ENCODE data around the gene SNX2. TPM values are rescaled to one million over a fixed set of nuclear protein-coding genes. Genes with fewer than 3 reads are reported as not detected.
A peak's percentile ranks its signal among the peaks of the same experiment; 100 is the strongest.

SNX2 gene, protein sequence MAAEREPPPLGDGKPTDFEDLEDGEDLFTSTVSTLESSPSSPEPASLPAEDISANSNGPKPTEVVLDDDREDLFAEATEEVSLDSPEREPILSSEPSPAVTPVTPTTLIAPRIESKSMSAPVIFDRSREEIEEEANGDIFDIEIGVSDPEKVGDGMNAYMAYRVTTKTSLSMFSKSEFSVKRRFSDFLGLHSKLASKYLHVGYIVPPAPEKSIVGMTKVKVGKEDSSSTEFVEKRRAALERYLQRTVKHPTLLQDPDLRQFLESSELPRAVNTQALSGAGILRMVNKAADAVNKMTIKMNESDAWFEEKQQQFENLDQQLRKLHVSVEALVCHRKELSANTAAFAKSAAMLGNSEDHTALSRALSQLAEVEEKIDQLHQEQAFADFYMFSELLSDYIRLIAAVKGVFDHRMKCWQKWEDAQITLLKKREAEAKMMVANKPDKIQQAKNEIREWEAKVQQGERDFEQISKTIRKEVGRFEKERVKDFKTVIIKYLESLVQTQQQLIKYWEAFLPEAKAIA
- 100 to 1,000 TPM in 3 of 5 donors, 10 to 100 TPM in 2; 89.0 to 125 (median 111) TPM for polyA plus RNA-seq (ENCODE audit: insufficient read depth in 1 of 5, insufficient read length in 5 of 5, low replicate concordance in 1 of 5)
- long read RNA-seq, donor 1, transcript SNX2-201 (15 exons, 2,128 nt): major isoform, 27 of 59 reads
- long read RNA-seq, donor 1, partial matches to known transcripts: 12 of 59 reads
- long read RNA-seq, donor 1, other reads (novel, unspliced or antisense): 12 of 59 reads
- long read RNA-seq, donor 2, transcript SNX2-201 (15 exons, 2,128 nt): major isoform, 17 of 80 reads
- long read RNA-seq, donor 2, partial matches to known transcripts: 52 of 80 reads
- long read RNA-seq, donor 2, other reads (novel, unspliced or antisense): 8 of 80 reads
- long read RNA-seq, donor 3, transcript SNX2-201 (15 exons, 2,128 nt): major isoform, 21 of 109 reads
- long read RNA-seq, donor 3, partial matches to known transcripts: 85 of 109 reads
- long read RNA-seq, donor 3, other reads (novel, unspliced or antisense): 0 of 109 reads
- long read RNA-seq, donor 4, transcript SNX2-201 (15 exons, 2,128 nt): major isoform, 12 of 64 reads
- long read RNA-seq, donor 4, partial matches to known transcripts: 48 of 64 reads
- long read RNA-seq, donor 4, other reads (novel, unspliced or antisense): 0 of 64 reads
- long read RNA-seq, donor 5, transcript SNX2-206 (2 exons, 484 nt): minor isoform, 8 of 57 reads
- long read RNA-seq, donor 5, transcript SNX2-201 (15 exons, 2,128 nt): major isoform, 31 of 57 reads
- long read RNA-seq, donor 5, partial matches to known transcripts: 6 of 57 reads
- long read RNA-seq, donor 5, other reads (novel, unspliced or antisense): 10 of 57 reads
- long read RNA-seq, donor 6, transcript SNX2-201 (15 exons, 2,128 nt): major isoform, 26 of 104 reads
- long read RNA-seq, donor 6, partial matches to known transcripts: 68 of 104 reads
- long read RNA-seq, donor 6, other reads (novel, unspliced or antisense): 6 of 104 reads
- long read RNA-seq, donor 7, transcript SNX2-201 (15 exons, 2,128 nt): major isoform, 23 of 74 reads
- long read RNA-seq, donor 7, partial matches to known transcripts: 37 of 74 reads
- long read RNA-seq, donor 7, other reads (novel, unspliced or antisense): 14 of 74 reads
- long read RNA-seq, donor 8, partial matches to known transcripts: 23 of 35 reads
- long read RNA-seq, donor 8, other reads (novel, unspliced or antisense): 6 of 35 reads

DNA sequence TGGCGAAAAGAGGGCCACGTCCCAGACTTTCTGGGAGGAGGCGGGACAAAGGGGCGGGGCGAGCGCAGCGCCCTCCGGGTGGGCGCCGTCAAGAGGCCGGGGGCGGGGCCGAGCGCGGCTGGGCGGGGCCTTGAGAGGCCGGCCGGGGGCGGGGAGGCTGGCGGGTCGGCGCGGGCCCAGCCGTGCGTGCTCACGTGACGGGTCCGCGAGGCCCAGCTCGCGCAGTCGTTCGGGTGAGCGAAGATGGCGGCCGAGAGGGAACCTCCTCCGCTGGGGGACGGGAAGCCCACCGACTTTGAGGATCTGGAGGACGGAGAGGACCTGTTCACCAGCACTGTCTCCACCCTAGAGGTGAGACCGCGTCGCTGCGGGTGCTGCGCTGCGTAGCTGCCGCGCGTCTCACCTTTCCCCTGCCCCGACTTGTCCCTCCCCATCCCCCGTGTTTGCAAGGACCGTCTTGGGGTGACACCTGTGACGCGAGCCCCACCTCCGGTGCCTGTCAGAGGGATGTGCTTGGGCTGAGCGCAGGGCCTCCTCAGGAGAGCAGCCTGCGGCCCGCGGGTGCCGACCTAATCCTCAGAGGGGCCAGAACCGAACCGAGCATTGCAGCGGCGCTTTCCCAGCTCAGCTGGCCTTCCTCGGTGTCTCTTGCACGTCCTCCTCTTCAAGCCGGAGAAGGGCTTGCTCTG, at the start of gene SNX2:
Gene SNX2, plus strand, starts transcription at position 220 of the 689 bp plus-strand sequence. Its CDS starts 24 bp downstream, at position 244.
- DNase-seq: peak; percentile 88 to 89

DNA sequence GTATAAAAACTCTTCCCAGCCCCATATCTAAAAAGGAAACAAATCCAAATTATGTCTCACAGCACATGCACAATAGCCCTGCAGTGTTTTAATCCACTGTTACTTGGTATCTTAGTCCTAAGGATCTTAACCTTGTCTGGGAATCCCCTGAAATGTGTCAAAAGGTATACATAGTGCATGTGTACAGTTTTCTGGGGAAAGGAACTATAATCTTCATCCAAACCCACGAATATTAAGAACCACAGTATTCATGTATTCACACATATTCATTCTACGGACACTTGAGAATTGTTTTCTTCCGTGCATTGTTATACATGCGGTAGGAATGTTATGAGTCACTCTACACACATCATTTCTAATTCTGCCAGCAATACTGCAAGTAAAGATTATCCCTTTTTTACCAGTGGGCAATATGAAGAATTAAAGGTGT, 47.8 kb upstream of the SNX2 start:
- DNase-seq: no peak

DNA sequence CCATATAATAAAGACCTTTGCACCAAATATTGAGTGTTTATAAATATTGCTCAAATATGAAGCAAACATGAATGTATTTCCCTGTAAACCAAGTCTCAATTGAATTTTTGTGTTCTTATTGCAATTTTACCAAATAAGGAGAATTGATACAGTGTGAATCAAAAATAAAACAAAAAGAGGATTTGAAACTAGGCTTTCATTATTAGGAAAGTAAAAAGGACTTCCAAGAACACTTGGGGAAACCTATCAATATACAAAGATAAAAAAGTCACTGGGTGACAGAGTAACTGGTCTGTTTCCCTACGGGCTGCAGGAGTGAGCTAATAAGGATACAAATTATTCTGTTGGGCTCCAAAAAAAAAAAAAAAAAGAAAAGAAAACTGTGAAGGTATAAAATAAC, 44.8 kb upstream of the SNX2 start:
- DNase-seq: no peak

DNA sequence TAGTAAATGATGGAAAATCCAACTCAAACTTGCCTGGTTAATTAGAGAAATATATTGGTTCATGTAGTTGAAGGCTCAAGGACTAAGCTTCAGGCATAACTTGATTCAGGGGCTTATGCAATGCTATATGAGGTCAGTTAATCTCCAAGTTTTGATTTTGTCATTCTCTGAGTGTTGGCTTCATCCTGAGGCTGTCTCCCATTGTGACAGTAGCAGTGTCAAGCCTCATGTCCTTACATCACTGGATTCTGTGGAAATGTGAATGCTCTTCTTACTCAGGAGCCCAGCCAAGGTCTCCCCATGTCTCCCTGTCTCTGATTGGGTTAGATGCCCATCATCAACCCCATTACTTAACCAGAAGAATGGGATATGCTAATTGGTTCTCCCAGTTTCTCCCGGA, 44.4 kb upstream of the SNX2 start:
- no peak for DNase-seq

DNA sequence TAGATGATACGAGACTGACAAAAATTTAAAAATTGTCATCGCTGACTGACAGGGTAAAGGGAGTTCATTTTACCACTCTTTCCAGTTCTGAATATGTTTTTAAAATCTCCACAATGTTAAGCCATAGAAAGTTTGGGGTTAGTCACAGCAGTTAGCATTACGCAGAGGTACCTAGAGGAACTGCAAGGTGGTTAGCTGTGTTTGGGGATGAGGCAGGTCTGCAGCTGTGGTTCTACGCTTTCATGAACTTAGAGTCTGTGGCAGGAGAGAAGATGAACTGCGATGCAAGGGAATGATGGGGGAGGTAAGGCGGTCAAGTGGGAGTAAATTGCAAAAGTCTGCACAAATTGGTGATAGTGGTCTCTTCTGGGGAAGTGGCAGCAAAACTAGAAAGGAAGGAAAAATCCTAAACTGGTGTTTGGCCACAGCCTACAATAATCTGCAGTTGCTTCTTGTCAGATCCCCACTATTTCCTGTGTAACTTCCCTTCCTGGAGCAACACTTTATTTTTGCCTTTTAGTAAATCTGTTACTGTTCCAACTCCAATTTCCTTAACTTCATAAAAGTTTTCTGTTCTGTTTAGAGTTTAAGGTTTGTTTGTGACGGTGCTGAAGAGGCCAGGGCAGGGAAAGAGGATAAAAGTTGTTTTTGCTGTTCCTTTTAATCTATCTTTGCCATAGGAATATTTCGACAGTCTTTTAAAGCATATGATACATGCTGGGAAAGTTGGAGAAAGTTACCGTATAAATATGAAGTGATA, 38.6 kb upstream of the SNX2 start:
- no peak for DNase-seq

DNA sequence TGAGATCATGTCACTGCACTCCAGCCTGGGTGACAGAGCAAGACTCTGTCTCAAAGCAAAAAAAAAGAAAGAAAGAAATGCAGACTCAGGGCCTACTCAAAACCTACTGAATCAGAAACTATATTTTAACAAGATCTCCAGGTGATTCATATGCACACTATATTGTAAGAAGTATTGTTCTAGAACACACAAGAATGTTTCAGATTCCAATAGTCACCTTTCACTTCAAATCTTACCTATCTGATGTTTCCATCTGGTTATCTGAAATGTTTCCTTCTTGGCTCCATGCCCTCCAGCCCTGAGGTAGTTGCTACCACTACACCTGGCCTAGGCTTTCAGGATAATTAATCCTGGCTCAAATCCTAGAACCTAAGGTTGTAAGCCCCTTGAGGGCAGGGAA, 36.8 kb upstream of the SNX2 start:
- DNase-seq: no peak

DNA sequence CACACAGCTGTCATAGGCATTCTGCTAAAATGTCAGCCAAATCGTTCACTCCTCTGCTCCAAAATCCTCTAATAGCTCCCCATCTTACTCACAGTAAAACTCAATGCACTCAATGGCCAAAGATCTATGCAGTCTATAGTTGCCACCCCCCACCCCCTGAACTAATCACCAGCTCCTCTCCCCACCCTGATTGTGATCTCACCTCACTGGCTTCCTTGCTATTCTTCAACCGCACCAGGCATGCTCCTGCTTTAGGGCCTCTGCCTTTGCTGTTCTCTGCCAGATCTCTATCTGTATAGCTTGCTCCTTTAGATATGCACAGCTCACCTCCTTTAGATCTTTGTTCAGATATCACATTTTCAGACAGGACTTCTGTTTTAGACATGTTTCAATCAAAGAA, 33.2 kb upstream of the SNX2 start:
- DNase-seq: no peak

DNA sequence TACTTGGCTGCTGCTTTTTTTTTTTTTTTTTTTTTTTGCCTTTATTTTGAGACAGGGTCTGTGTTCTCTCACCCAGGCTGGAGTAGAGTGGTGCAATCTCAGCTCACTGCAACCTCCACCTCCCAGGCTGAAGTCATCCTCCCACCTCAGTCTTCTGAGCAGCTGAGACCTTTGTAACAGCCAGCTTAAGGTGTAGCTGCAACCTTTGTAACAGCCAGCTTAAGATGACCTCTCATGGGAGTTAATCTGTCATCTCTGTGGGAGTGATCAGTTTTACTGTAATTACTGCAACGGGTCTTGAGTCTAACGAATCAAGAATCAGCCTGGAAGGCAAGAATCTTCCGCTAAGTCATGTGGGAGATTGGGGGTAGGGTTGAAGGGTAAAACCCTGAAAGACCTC, 31.6 kb upstream of the SNX2 start:
- DNase-seq: no peak

DNA sequence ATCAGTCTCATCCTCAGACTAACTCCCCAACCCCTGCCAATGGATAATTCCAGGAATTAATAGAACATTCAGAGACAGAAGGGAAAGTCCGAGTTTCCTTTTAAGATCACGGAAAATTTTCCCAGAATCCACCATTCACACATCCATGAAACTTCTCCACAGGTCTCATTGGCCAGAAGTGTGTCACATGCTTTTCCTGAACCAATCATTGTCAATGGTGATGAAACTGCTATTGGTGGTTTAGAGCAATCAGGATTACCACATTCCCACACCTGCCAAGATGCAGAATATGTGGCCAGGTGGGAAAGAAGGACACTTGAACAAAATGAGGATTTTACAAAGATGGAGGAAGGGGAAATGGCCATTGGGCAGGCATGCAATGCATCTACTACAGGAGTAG, 29.3 kb upstream of the SNX2 start:
- DNase-seq: no peak

DNA sequence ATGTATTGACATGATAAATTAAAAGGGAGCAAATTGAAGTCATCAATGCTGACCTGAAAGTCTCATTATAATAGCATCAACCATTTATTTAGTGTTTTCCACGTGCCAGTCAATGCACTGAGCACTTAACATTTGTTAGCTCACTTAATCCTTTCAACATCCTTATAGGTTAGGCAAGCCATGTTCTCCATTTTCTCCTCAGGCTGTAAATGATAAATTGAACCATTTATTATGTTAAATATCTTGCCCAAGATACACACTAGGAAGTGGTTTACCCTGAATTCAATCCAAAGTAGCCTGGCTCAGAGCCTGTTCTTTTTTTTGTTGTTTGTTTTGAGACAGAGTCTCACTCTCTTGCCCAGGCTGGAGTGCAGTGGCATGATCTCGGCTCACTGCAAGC, 25.0 kb upstream of the SNX2 start:
- DNase-seq: no peak

DNA sequence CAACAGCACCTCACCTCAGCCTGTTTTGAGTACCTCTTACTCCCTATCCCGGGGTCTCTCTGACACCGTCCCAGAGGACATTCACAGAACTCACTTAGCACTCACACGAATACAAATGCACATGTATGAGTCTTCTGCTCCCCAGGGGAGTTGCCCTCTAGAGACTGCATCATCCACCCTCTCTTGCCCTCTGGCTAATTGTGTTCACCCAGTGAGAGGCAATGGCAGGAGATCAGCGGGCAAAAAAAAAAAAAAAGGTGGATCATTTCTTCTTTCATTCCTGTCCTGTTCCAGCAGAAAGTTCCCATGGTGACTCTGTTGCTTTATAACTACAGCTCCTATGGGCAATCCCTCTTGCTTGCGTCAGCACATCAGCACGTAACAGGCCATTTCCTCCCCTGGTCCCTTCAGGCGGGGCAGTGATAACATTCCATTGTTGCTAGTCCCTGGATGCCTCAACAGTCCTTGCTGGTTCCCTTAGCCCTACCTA, 23.5 kb upstream of the SNX2 start:
- DNase-seq: no peak

DNA sequence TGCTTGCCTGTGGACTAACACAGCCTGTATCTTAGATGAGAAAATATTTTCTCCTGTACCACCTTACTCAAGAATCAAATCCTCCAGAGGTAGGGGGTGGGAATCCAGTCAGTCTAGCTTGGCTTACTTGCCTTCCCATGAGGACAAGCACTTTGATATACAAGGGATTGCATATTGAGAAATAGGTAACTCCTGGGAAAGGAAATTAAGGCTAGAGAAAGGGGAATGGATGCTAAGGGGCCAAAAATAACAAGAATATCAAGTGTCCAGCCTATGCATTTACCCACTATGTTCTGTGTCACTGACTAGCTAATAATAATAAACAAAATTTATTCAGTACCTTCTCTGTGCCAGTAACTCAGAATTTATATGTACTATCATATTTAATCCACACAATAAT, 21.4 kb upstream of the SNX2 start:
- no peak for DNase-seq

DNA sequence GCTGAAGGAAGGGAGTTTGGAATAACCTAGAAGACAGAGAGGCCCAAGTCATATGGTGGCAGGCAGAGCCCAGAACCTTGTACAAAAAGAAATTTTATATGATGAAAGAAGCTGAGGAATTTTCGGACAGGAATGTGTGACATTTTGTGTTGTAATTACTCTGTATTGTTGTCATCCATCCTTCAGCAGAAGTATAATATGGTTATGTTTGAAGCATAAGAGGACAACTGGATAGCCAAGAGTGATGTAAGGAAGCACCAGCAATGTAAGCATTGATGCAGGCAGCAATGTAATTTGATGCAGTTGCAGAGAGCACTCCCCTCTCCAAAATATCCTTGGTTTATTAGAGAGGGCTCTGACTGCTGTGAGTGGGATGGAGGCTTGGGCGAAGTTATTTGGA, 19.1 kb upstream of the SNX2 start:
- DNase-seq: no peak

DNA sequence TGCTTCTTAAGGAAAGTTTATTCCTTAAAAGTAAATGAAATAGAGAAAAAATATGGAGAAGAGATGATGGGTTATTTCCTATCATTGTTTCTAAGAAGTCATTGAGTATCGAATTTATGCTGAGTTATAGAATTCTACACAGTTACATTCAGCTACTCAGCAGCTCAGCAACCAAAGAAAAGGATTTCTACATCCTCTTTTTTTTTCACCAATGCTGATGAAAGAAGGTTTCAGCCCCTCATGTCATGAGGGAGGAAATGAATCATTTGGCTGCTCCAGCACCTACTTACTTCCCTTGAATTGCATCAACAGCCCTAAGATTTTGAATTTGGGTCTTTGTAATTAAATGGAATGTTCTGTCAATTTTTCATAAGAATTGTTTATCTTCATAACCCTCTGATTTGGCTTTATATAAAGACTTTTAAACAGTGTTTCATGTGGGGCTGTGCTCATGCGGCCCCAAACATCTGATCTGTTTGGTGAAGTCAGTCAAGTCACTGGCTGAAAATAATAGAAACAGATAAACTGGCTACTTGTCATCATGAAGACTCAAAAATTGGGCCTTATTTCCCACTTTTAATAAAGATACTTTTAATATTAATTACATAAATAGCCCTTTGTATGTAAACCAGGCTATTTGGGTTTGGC, 18.5 kb upstream of the SNX2 start:
- peak in 1 of 2 donors; percentile 11 for DNase-seq

DNA sequence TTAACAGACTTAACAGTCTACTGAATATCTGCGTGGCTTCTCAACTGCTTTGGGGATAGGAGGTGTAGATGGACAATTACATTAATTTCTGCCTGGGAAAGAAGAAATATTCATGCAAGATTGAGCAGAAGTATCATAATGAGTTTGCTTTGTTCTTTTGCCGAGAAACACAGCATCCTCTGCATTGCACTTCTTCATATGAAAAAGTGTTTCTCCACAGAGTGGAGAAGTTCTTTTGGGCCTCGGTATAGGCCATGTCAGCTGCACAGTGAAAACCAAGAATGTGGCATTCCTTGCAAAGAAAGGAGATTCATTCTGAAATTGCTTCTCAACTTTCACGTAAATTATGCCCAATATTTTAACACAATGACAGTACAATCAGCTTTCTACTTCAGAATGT, 17.6 kb upstream of the SNX2 start:
- DNase-seq: no peak

DNA sequence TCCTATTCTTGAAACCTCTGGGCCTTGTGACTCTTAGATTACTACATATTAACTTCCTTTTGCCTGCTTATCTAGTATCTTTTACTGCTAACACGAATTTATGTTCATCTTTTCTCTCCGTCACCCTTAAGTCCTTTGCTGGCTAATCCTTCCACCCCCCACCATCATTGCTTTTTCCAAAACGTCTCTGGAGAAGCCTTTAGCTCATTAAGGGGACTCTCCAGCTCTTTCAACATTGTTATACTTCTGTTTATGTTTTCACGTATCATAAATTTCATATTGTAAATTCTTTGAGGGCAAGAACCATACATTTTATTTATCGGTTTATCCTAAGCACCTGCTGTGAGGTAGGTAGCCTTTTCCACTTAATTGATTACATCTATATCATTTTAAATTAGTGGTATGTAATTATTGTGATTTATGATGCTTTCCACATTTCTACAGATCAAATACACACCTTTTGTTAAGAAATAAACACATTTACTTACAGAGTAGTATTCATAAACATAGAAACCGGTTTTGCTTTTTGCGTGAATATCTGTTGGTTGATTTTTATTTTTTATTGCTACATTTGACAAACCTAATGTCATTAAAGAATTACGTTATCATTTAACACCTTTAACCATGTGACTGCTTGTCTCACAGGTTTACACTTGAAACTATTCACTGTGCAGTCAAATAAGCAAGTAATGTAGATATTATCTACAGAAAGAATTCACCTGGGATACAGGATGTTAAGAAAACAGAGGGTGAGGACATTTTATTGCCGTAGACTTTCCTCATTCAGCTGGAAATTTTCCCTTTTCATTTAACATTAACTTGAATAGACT, 15.4 kb upstream of the SNX2 start:
- DNase-seq: no peak

DNA sequence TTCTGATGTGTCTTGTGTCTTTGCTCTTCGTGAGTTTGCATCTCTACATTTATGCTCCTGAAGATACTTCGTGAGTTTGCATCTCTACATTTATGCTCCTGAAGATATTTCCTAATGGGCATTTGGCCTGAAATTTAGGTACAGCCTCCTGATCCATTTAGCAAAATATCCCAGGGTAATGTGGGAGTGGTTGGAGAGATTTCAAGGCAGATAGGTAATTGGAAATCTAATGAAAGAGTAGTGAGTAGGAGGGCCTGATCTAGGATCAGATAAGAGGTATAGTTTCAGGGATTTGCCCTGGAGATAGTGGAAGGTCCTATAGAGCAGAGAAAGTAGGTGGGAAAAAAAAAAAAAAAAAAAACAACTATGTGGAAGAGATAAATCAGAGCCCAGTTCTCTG, 14.6 kb upstream of the SNX2 start:
- DNase-seq: no peak

DNA sequence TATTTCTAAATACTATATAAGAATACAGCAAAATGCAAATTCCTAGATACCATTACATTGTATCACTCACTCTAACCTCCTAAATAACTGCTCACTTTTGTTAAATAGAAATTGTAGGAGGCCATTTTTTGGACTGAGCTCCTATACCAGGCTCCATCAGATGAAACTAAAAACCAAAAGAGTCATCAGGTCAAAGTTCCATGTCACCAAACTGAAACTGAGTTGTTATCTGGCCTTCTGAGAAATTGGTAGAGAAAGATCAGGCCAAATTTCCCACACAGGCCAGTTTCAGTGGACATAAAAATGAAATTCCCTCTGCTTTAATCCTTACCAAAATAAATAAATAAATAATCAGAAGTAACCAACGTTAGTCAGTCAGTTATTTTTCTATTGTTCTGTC, 13.8 kb upstream of the SNX2 start:
- DNase-seq: no peak
